Epithelial cell of proximal tubule (primary cell): ENCODE data around the gene SLC46A3. TPM values are rescaled to one million over a fixed set of nuclear protein-coding genes. Genes with fewer than 3 reads are reported as not detected.

Experiments used
- DNase-seq: peaks from one replicate; pipeline ENCODE4 v3.0.0-alpha.2; 2011; ENCODE audit warnings: low read depth
- H3K4me3 ChIP-seq: 2 replicates; pipeline ENCODE4 v1.5.1; 2011; ENCODE audit warnings: low read depth, mild to moderate bottlenecking, low read length
- total RNA-seq: library from RNA; depleted of rRNA; stranded (reverse); fragments of >200 nt; gene quantifications from 2 replicates; pipeline ENCODE4 v1.2.3, GENCODE V29; 2015
- TF ChIP-seq, protein P1 (sequence below): conservative IDR thresholded peaks from 2 replicates; pipeline ENCODE4 v1.5.1; 2012; ENCODE audit warnings: low read depth, mild to moderate bottlenecking, low read length

The SLC46A3 gene, protein sequence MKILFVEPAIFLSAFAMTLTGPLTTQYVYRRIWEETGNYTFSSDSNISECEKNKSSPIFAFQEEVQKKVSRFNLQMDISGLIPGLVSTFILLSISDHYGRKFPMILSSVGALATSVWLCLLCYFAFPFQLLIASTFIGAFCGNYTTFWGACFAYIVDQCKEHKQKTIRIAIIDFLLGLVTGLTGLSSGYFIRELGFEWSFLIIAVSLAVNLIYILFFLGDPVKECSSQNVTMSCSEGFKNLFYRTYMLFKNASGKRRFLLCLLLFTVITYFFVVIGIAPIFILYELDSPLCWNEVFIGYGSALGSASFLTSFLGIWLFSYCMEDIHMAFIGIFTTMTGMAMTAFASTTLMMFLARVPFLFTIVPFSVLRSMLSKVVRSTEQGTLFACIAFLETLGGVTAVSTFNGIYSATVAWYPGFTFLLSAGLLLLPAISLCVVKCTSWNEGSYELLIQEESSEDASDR
- 0.40 and 1.2 TPM in 2 replicates for total RNA-seq

DNA sequence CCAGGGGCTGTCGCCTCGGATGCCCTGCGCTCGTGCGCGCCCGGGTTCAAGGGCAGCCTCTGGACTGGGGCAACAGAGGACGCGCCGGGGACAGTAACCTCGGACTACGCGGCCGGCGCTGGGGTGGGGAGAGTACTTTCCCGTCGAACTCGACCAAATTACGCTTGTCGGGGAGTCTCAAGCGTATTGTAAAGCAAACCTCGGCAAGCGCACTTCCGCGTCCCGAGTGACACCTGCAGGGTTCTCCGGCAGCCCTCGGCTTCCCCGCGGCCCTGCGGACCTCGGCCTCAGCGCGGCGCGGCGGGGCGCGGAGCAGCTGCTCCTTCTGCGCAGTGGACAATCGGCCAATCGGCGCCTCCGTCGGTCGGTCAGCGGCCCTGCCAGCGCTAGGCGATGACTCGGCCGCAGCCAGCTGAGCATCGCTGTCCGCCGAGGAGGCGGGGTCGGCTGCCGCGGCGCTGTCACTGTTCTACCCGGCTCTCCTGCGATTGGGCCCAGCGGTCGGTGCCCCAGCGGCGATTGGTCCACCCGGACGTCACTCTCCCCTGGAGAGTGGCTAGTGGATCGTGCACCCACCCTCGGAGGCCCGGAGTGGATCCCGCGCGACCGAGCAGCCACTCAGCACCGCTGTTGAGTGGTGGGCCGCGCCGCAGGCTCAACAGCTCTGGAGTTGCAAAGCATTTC lies at the start of gene SLC46A3:
Gene SLC46A3 (minus strand): TSS at position 428 of the 684 bp plus-strand sequence. CDS start 972 bp downstream, outside the sequence.
- DNase-seq: peak; percentile 53
- H3K4me3 ChIP-seq: peak within 1 kb of the TSS; percentile 75
- TF ChIP-seq, protein P1, sequence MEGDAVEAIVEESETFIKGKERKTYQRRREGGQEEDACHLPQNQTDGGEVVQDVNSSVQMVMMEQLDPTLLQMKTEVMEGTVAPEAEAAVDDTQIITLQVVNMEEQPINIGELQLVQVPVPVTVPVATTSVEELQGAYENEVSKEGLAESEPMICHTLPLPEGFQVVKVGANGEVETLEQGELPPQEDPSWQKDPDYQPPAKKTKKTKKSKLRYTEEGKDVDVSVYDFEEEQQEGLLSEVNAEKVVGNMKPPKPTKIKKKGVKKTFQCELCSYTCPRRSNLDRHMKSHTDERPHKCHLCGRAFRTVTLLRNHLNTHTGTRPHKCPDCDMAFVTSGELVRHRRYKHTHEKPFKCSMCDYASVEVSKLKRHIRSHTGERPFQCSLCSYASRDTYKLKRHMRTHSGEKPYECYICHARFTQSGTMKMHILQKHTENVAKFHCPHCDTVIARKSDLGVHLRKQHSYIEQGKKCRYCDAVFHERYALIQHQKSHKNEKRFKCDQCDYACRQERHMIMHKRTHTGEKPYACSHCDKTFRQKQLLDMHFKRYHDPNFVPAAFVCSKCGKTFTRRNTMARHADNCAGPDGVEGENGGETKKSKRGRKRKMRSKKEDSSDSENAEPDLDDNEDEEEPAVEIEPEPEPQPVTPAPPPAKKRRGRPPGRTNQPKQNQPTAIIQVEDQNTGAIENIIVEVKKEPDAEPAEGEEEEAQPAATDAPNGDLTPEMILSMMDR: peak; percentile 8

DNA sequence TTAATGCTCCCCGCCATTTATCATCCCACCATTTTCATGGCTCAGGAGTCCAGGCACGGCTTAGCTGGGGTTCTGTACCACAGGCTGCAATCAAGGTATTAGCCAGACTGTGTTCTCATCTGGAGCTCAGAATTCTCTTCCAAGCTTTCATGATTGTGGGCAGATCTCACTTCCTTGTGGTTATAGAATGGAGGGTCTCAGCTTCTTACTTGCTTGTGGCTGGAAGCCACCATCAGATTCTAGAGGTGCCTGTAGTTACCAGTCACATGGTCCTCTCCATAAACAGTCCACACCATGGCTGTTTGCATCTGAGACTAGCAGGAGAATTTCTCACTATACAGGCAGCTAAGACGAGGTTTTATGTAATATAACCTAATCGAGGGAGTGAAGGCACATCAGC lies 45.1 kb upstream of the SLC46A3 start:
- H3K4me3 ChIP-seq: no peak overlapping the region
- TF ChIP-seq, protein P1: no peak
- DNase-seq: no peak

- TF ChIP-seq, protein P1: no peak
- no peak for DNase-seq
- no peak overlapping the region for H3K4me3 ChIP-seq
These were observed 42.8 kb upstream of the SLC46A3 start for GRCh38 chr13:28761586-28761985.

- TF ChIP-seq, protein P1: no peak
- H3K4me3 ChIP-seq: no peak overlapping the region
- no peak for DNase-seq
These were observed 36.7 kb upstream of the SLC46A3 start for GRCh38 chr13:28755546-28755870.

- no peak overlapping the region for H3K4me3 ChIP-seq
- DNase-seq: no peak
- TF ChIP-seq, protein P1: peak; percentile 24
These were observed 36.2 kb upstream of the SLC46A3 start for GRCh38 chr13:28754698-28755545.

DNA sequence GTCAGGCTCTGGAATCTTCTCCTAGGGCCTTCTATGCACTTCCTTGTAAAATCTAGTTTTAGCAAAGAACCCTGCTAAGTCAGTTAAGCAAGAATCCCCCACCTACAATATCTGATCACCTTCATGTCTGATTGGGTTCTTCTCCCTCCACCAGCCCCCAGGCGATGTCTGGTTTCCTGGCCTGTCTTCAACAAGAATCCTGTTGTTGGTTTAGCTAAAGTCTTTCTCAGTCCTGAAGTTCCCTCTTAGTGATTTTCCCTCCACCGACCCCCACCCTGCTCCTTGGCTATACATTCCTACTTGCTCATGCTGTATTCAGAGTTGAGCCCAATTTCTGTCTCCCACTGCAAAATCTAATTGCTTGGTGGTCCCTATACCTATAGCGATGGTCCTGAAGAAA lies 35.2 kb upstream of the SLC46A3 start:
- TF ChIP-seq, protein P1: no peak
- no peak overlapping the region for H3K4me3 ChIP-seq
- DNase-seq: no peak
